Ovary (tissue), 1 donor: Measurements from ENCODE around the gene RABL2B.
"Not testable (repeated sequence)": the region's sequence is repeated elsewhere in the genome, so short reads cannot be mapped to it uniquely, and the experiment has no call there.

ENCODE experiments used
- EP300 ChIP-seq: sonication (generic); formaldehyde crosslinking; IDR thresholded peaks from one replicate; pipeline ENCODE4 v1.6.1; 2017; ENCODE audit warnings: antibody characterized with exemption
- POLR2A ChIP-seq: fragments of 450-650 bp; IDR thresholded peaks from one replicate; pipeline ENCODE4 v1.6.1; 2017; ENCODE audit warnings: antibody characterized with exemption, mild to moderate bottlenecking, moderate library complexity

GRCh38 chr22:50747521-50747920 lies 35.9 kb downstream of the RABL2B start:
- TF ChIP-seq POLR2A, EP300: not testable (repeated sequence)
